Psoas muscle (tissue), 8 donors: ENCODE data around the gene DDX17. TPM values are rescaled to one million over a fixed set of nuclear protein-coding genes. Genes with fewer than 3 reads are reported as not detected.

Experiments
- ATAC-seq, 4 donors: fragments of 200-7000 bp; cut with Tn5 transposase; one replicate each; pipeline ENCODE4 v1.9.1; 2020; ENCODE audit warnings: moderate library complexity in 3 of 4, mild to moderate bottlenecking in 2 of 4
- DNase-seq, 2 donors: peaks; one replicate each; pipeline ENCODE4 v3.0.0-alpha.2; 2020
- H3K27ac ChIP-seq: fragments of 200-600 bp; one replicate; pipeline ENCODE4 v1.8.0; 2022
- H3K27me3 ChIP-seq, 3 donors: fragments of 200-600 bp in 1 of 3; one replicate each; pipeline versions ENCODE4 v1.6.1 to v1.8.0; 2013 to 2022; ENCODE audit warnings: low read length in 2 of 3, mild to moderate bottlenecking in 2 of 3, moderate library complexity in 1 of 3; ENCODE audit not compliant: insufficient read depth in 3 of 3
- H3K36me3 ChIP-seq, 2 donors: fragments of 200-600 bp in 1 of 2; one replicate each; pipeline versions ENCODE4 v1.6.1 to v1.8.0; 2013 to 2022; ENCODE audit warnings: low read depth in 1 of 2, mild to moderate bottlenecking in 1 of 2, moderate library complexity in 1 of 2; ENCODE audit not compliant: insufficient read depth in 1 of 2
- H3K4me1 ChIP-seq: fragments of 200-600 bp; one replicate; pipeline ENCODE4 v1.8.0; 2022
- H3K4me3 ChIP-seq: fragments of 200-600 bp; one replicate; pipeline ENCODE4 v1.8.0; 2022; ENCODE audit warnings: mild to moderate bottlenecking
- H3K9me3 ChIP-seq: fragments of 200-600 bp; one replicate; pipeline ENCODE4 v1.8.0; 2022
- CTCF ChIP-seq: fragments of 200-600 bp; IDR thresholded peaks from one replicate; pipeline ENCODE4 v1.8.0; 2022; ENCODE audit warnings: antibody characterized with exemption
- WGBS, 3 donors: extraction: QIAGEN DNeasy Blood & Tissue Kit; methylation state at CpG; one replicate each; pipeline versions ENCODE4 v1.1.6 to v1.1.7; 2013; 5-methylcytosine and 5-hydroxymethylcytosine counted together
- intact Hi-C, 2 donors: fragments of 100-400 bp; cut with DNase I; formaldehyde crosslinking; loops; one replicate each; pipeline versions ENCODE4 v1.11.0 to v1.14.2; 2022
- polyA plus RNA-seq, 3 donors: library from polyadenylated mRNA; stranded (reverse); fragments of 200-250 nt; gene quantifications; one replicate each; pipeline ENCODE4 v1.2.3, GENCODE V29; 2013
- total RNA-seq, 4 donors: library from RNA; stranded (reverse); fragmentation: NEBNext Ultra II Directional in 2 of 4; extraction: Animal tissue kit (Norgen Biotek cat#: 25700) in 2 of 4; gene quantifications; one replicate each; pipeline versions ENCODE4 v1.2.1 to v1.2.4, GENCODE V29; 2021 to 2023
- donor health status: healthy with polysubstance abuse.
- donor health status: DM: no; HTN: no; CAD: no; lungs with moderate emphysema.
- donor health status: Bipolar disorder and iron deficiency.
- donor health status: healthy.
- donor health status: DM: yes; HTN: yes; CAD: no.
- donor health status: DM: no; HTN: no; CAD: no.
- donor health status: DM: no; HTN: no; CAD: no.
- donor health status: DM: yes; HTN: yes; CAD: no.

The DDX17 gene
- total and polyA plus RNA-seq, 7 donors, result 41.4 to 173 (median 127) TPM

- DNase-seq, result no peak
- no peak for ATAC-seq
- Histone ChIP-seq H3K27ac (no peak overlapping the region), H3K9me3 (no peaks in the 10 kb centered on the region), H3K4me3 (no peak overlapping the region), H3K27me3 (no peaks in the 10 kb centered on the region), H3K36me3 (peaks cover 25 to 98% of the 10 kb centered on the region in 2 donors), H3K4me1 (peaks cover 28% of the 10 kb centered on the region)
- TF ChIP-seq CTCF, result no peak
- intact Hi-C loops, result no loop called here
- 85 to 92% (median 88%) methylated on average over 3 of the region's 3 CpGs for WGBS, 3 donors
Measured at GRCh38 chr22:38497869-38498268, 8.2 kb downstream of the DDX17 start.

- Histone ChIP-seq H3K27ac (no peak overlapping the region), H3K9me3 (no peaks in the 10 kb centered on the region), H3K4me3 (no peak overlapping the region), H3K4me1 (peaks cover 11% of the 10 kb centered on the region), H3K36me3 (peaks cover 31 to 100% of the 10 kb centered on the region in 2 donors), H3K27me3 (no peaks in the 10 kb centered on the region)
- DNase-seq, result no peak
- ATAC-seq, result peak in 2 of 4 donors; percentile 16 to 22
- no peak for TF ChIP-seq CTCF
- WGBS, 3 donors, result 88 to 93% (median 90%) methylated on average over 12 of the region's 12 CpGs
- intact Hi-C loops, result no loop called here
Measured at GRCh38 chr22:38494939-38495338, 11.2 kb downstream of the DDX17 start.

- TF ChIP-seq CTCF, result no peak
- H3K4me1 ChIP-seq, result peaks cover 10% of the 10 kb centered on the region
Measured at GRCh38 chr22:38494498-38494897, 11.6 kb downstream of the DDX17 start.

GRCh38 chr22:38491707-38492348 is 14.3 kb downstream of the DDX17 start:
- H3K36me3 ChIP-seq, result peaks cover 33 to 100% of the 10 kb centered on the region in 2 donors
- intact Hi-C loops, result no loop called here
- DNase-seq (no peak), ATAC-seq (no peak)
- no peaks in the 10 kb centered on the region for H3K9me3 ChIP-seq
- peak overlapping the region; percentile 20 for H3K27ac ChIP-seq
- H3K4me3 ChIP-seq, result no peak overlapping the region
- 73 to 77% (median 75%) methylated on average over 5 of the region's 5 CpGs for WGBS, 3 donors
- TF ChIP-seq CTCF, result no peak
- H3K4me1 ChIP-seq, result peaks cover 14% of the 10 kb centered on the region
- no peaks in the 10 kb centered on the region for H3K27me3 ChIP-seq

More at GRCh38 chr22:38494498-38494897, 11.6 kb downstream of the DDX17 start:
- no peaks in the 10 kb centered on the region for H3K27me3 ChIP-seq
- WGBS, 3 donors, result 41 to 62% (median 49%) methylated on average over 2 of the region's 2 CpGs
- ATAC-seq (no peak), DNase-seq (no peak)
- H3K9me3 ChIP-seq, result no peaks in the 10 kb centered on the region
- H3K4me3 ChIP-seq, result no peak overlapping the region
- H3K27ac ChIP-seq, result no peak overlapping the region
- H3K36me3 ChIP-seq, result peaks cover 34 to 100% of the 10 kb centered on the region in 2 donors
- intact Hi-C loops, result no loop called here

GRCh38 chr22:38490915-38491314 is 15.2 kb downstream of the DDX17 start:
- intact Hi-C loops, result no loop called here
- Histone ChIP-seq H3K4me3 (no peak overlapping the region), H3K9me3 (no peaks in the 10 kb centered on the region), H3K36me3 (peaks cover 40 to 100% of the 10 kb centered on the region in 2 donors), H3K27me3 (no peaks in the 10 kb centered on the region), H3K27ac (peak overlapping the region; percentile 48), H3K4me1 (peaks cover 15% of the 10 kb centered on the region)
- DNase-seq (peak in 1 of 2 donors; percentile 37), ATAC-seq (peak; percentile 38 to 54 (median 46))
- WGBS, 3 donors, result 55 to 58% (median 57%) methylated on average over 1 of the region's 1 CpG
- no peak for TF ChIP-seq CTCF
